Left cardiac atrium (tissue), 4 donors: ENCODE measurements around the gene SLC4A3. TPM values are rescaled to one million over a fixed set of nuclear protein-coding genes. Genes with fewer than 3 reads are reported as not detected.

ENCODE experiments used
- ATAC-seq, 2 donors: fragments of 200-7000 bp; cut with Tn5 transposase; one replicate each; pipeline ENCODE4 v1.9.1; 2020; ENCODE audit warnings: mild to moderate bottlenecking in 2 of 2, moderate library complexity in 2 of 2
- DNase-seq: peaks from one replicate; pipeline ENCODE4 v3.0.0-alpha.2; 2020
- intact Hi-C, 2 donors: fragments of 100-400 bp; cut with DNase I; formaldehyde crosslinking; loops; one replicate each; pipeline versions ENCODE4 v1.14.1 to v1.15.1; 2022 to 2023
- total RNA-seq, 2 donors: library from RNA; stranded (reverse); fragmentation: NEBNext Ultra II Directional; extraction: Animal tissue kit (Norgen Biotek cat#: 25700); gene quantifications; one replicate each; pipeline ENCODE4 v1.2.1, GENCODE V29; 2021
- donor health status: DM: no; HTN: yes; CAD: no.
- donor health status: DM: no; HTN: yes; CAD: no; lungs with severe emphysema.
- donor health status: DM: yes; HTN: yes; CAD: no.
- donor health status: Dilated cardiomyopathy.

SLC4A3 gene
- total RNA-seq, 2 donors from 2014 or later, result 261 to 360 TPM

GRCh38 chr2:219688560-219689445 lies 61.4 kb downstream of the SLC4A3 start:
- intact Hi-C loops, result loop anchor here (2.0 to 10.0 kb wide), 2 partner anchors 42 to 144 kb away; partner anchors contain the start of genes CHPF (in 1 of the 2) and TMEM198 (in 1 of the 2)
- DNase-seq (no peak), ATAC-seq (peak; percentile 70 to 78)

DNA sequence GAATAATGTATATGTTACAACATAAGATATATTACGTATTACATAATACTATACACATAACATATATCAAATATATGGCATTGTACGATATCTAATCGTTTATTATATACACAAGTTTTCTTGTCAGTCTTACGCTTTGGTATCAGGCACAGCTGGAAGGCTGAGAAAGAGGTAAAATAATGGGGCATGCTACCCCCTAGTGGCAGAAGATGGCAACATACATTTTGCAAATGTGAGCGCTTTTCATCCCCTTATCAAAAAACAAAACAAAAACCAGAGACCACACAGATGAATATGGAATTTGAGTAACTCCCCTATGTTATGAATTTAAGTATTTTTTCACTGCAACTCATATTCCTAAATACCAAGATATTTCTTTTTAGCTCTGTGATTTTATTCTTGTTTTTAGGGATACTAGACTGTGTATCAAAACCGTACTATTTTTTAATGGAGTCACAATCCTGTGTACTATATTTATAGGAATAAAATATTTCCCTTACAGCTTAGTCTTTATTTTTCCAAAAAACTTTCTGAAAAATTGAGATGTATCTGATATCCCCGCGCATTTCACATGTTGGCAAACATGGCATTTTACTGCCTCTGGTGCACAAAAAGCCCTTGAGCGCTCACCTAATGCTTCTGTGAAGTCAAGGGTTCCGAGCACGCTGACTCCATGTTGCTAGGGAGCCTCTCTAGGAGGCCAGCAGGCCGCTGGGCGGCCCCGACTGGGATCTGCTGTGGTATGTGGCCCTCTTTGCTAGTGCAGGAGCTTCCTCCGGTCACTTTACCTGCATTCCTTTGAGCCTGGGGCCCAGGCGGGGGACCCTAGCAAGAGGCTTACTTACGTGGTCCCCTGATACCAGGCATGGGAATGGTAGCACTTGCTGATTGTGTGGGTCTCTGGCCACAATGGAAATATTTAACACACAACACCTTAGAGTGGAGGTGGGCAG lies 62.5 kb downstream of the SLC4A3 start:
- peak; percentile 54 to 59 for ATAC-seq
- no peak for DNase-seq
- intact Hi-C loops, result loop anchor here (2.0 to 10.0 kb wide), 3 partner anchors 43 to 148 kb away; partner anchors contain the start of genes CHPF (in 2 of the 2) and TMEM198 (in 2 of the 2)

DNA sequence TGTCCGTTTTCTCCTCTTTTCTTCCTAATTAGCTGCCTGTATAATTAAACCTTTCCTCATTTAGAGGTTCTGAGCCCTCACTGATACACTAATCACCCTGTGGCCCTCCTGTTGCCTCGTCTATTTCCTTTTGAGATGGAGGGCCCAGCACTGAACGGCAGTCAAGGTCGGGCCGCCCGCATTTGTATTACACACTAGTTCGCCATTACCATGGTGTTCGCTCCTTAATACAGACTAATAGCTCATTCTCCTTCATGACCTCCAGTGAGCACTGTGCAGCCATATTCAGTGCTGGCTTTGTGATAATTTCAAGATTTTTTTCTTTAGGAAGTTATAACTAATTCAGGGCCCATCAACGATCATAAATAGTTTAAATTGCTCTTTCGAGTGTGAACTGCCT lies 64.1 kb downstream of the SLC4A3 start:
- intact Hi-C loops, result loop anchor here in 1 of 2 donors (5.0 kb wide), 1 partner anchor 149 kb away; the partner anchor contains the start of genes CHPF and TMEM198
- DNase-seq (no peak), ATAC-seq (no peak)

Other genes with a start within 250 kb of the SLC4A3 start
- 10 to 100 TPM; 52.6 to 70.5 TPM for gene DNPEP, start 239.7 kb upstream of the SLC4A3 start, total RNA-seq
- 1,000 to 10,000 TPM; 5,895 to 7,519 TPM for gene DES, start 209.3 kb upstream of the SLC4A3 start, total RNA-seq
- gene SPEG, start 192.8 kb upstream of the SLC4A3 start, total RNA-seq, result 10 to 100 TPM; 94.6 to 94.9 TPM
- gene GMPPA, start 128.7 kb upstream of the SLC4A3 start, total RNA-seq, result 10 to 100 TPM; 29.0 to 30.0 TPM
- gene ASIC4, start 113.1 kb upstream of the SLC4A3 start, total RNA-seq, result under 1 TPM in 1 of 2 donors, not detected in 1; 0.32 TPM
- 100 to 1,000 TPM in 1 of 2 donors, 10 to 100 TPM in 1; 72.4 to 113 TPM for gene CHPF, start 83.8 kb upstream of the SLC4A3 start, total RNA-seq
- 1 to 10 TPM; 3.2 to 4.1 TPM for gene TMEM198, start 83.6 kb upstream of the SLC4A3 start, total RNA-seq
- gene OBSL1, start 56.1 kb upstream of the SLC4A3 start, total RNA-seq, result 100 to 1,000 TPM; 121 to 187 TPM
- gene INHA, start 55.3 kb upstream of the SLC4A3 start, total RNA-seq, result 10 to 100 TPM in 1 of 2 donors, 1 to 10 TPM in 1; 2.2 to 16.2 TPM
- 10 to 100 TPM; 12.4 to 14.1 TPM for gene STK11IP, start 29.8 kb upstream of the SLC4A3 start, total RNA-seq